Neural cell (in vitro differentiated cells): ENCODE data around the gene CCDC149. TPM values are rescaled to one million over a fixed set of nuclear protein-coding genes. Genes with fewer than 3 reads are reported as not detected.

Experiments used
- H2AFZ ChIP-seq: fragments of 200-600, 300-800 bp; sonication (generic), shearing (Covaris generic); 2 replicates; pipeline ENCODE4 v1.6.0; 2014; ENCODE audit warnings: low read depth, mild to moderate bottlenecking, antibody characterized with exemption, low read length, moderate library complexity
- H3F3A ChIP-seq: fragments of 200-600 bp; shearing (Covaris generic); 2 replicates; pipeline ENCODE4 v1.6.1; 2016; ENCODE audit warnings: mild to moderate bottlenecking, moderate library complexity, mixed read lengths, antibody characterized with exemption, low read length; ENCODE audit not compliant: insufficient read depth, poor library complexity, severe bottlenecking
- H3K27ac ChIP-seq: fragments of 200-600, 300-800 bp; sonication (generic), shearing (Covaris generic); 2 replicates; pipeline ENCODE4 v1.5.1; 2014; ENCODE audit warnings: mild to moderate bottlenecking, low read length, moderate library complexity
- H3K27me3 ChIP-seq: fragments of 300-800, 200-600 bp; sonication (generic), shearing (Covaris generic); 2 replicates; pipeline ENCODE4 v1.6.0; 2014; ENCODE audit warnings: mild to moderate bottlenecking, low read depth, low read length, moderate library complexity; ENCODE audit not compliant: insufficient read depth
- H3K36me3 ChIP-seq: fragments of 300-800, 200-600 bp; sonication (generic), shearing (Covaris generic); 2 replicates; pipeline ENCODE4 v1.5.1; 2014; ENCODE audit warnings: mild to moderate bottlenecking, antibody characterized with exemption, low read length, moderate library complexity; ENCODE audit not compliant: insufficient read depth
- H3K4me2 ChIP-seq: fragments of 300-800, 200-600 bp; sonication (generic), shearing (Covaris generic); 2 replicates; pipeline ENCODE4 v1.6.0; 2014; ENCODE audit warnings: mild to moderate bottlenecking, low read length
- H3K4me3 ChIP-seq: fragments of 300-800, 200-600 bp; sonication (generic), shearing (Covaris generic); 2 replicates; pipeline ENCODE4 v1.5.1; 2014; ENCODE audit warnings: mild to moderate bottlenecking, low read length, moderate library complexity
- H3K79me2 ChIP-seq: fragments of 200-600 bp; shearing (Covaris generic); replicated peaks from 2 replicates; pipeline ENCODE4 v1.6.0; 2014; ENCODE audit warnings: mild to moderate bottlenecking, low read length, moderate library complexity; ENCODE audit not compliant: insufficient read depth
- H3K9ac ChIP-seq: fragments of 300-800, 200-600 bp; sonication (generic), shearing (Covaris generic); 2 replicates; pipeline ENCODE4 v1.6.1; 2016; ENCODE audit warnings: mild to moderate bottlenecking, low read length, mixed read lengths
- H3K9me2 ChIP-seq: fragments of 200-600 bp; shearing (Covaris generic); 2 replicates; pipeline ENCODE4 v1.6.1; 2016; ENCODE audit warnings: mild to moderate bottlenecking, low read length, mixed read lengths; ENCODE audit not compliant: insufficient read depth
- H3K9me3 ChIP-seq: fragments of 200-600, 300-800 bp; sonication (generic), shearing (Covaris generic); 2 replicates; pipeline ENCODE4 v1.6.1; 2016; ENCODE audit warnings: mild to moderate bottlenecking, mixed run types, low read length, moderate library complexity, mixed read lengths
- H4K20me1 ChIP-seq: fragments of 200-600 bp; shearing (Covaris generic); 2 replicates; pipeline ENCODE4 v1.6.1; 2016; ENCODE audit warnings: mild to moderate bottlenecking, mixed run types; ENCODE audit not compliant: insufficient read depth
- EP300 ChIP-seq: fragments of 450-650 bp; conservative IDR thresholded peaks from 2 replicates; pipeline ENCODE4 v1.6.1; 2014; ENCODE audit warnings: antibody characterized with exemption, mild to moderate bottlenecking, moderate library complexity; ENCODE audit not compliant: poor library complexity, severe bottlenecking
- EZH2 ChIP-seq: fragments of 200-600, 300-800 bp; shearing (Covaris generic), sonication (generic); IDR thresholded peaks from 2 replicates; pipeline ENCODE4 v1.6.1; 2014; ENCODE audit warnings: antibody characterized with exemption, low read length, borderline replicate concordance, mild to moderate bottlenecking; ENCODE audit not compliant: insufficient read depth, poor library complexity, severe bottlenecking
- MXI1 ChIP-seq: fragments of 450-650 bp; conservative IDR thresholded peaks from 2 replicates; pipeline ENCODE4 v1.6.1; 2014; ENCODE audit warnings: antibody characterized with exemption, mild to moderate bottlenecking; ENCODE audit not compliant: poor library complexity, severe bottlenecking
- POLR2AphosphoS5 ChIP-seq: IDR thresholded peaks from 2 replicates; pipeline ENCODE4 v1.6.1; 2012
- RAD21 ChIP-seq: fragments of 450-650 bp; conservative IDR thresholded peaks from 2 replicates; pipeline ENCODE4 v1.6.1; 2014; ENCODE audit warnings: antibody characterized with exemption, mild to moderate bottlenecking, moderate library complexity
- REST ChIP-seq: IDR thresholded peaks from 2 replicates; pipeline ENCODE4 v1.6.1; 2012; ENCODE audit warnings: borderline replicate concordance
- SMC3 ChIP-seq: fragments of 450-650 bp; conservative IDR thresholded peaks from 2 replicates; pipeline ENCODE4 v1.6.1; 2014; ENCODE audit warnings: antibody characterized with exemption, mild to moderate bottlenecking, moderate library complexity; ENCODE audit not compliant: poor library complexity
- TAF1 ChIP-seq: IDR thresholded peaks from 2 replicates; pipeline ENCODE4 v1.6.1; 2012; ENCODE audit warnings: low read depth
- polyA plus RNA-seq: library from polyadenylated mRNA; depleted of rRNA; stranded (reverse); fragments of >200 nt; gene quantifications from 2 replicates; pipeline ENCODE4 v1.2.3, GENCODE V29; 2014
- TF ChIP-seq, protein P1 (sequence below): fragments of 450-650 bp; IDR thresholded peaks from 2 replicates; pipeline ENCODE4 v1.5.1; 2014; ENCODE audit warnings: antibody characterized with exemption, mild to moderate bottlenecking, moderate library complexity; ENCODE audit not compliant: poor library complexity, severe bottlenecking

CCDC149 gene
- polyA plus RNA-seq, 1 donor from 2014 or later, result 6.6 TPM

DNA sequence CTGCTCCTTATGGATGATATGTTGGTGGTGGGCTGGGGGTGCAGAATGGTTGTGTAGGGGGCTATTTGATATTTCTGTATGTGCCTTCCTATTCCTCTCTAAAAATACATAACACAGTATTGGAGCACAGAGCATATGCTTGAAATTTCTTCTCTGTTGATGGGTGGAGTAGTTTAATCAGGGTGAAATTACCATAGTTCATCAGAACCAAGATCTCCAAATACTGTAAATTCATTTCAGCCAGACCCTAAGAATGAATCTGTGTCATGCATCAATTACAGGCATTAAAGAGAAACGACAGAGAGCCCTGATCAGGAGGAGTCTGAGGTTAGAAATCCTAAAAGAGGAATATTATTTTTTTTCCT is 25.1 kb upstream of the CCDC149 start:
- Histone ChIP-seq H3K27me3 (no peaks in the 10 kb centered on the region), H3K4me3 (no peak overlapping the region), H3K9me3 (no peaks in the 10 kb centered on the region), H3K9me2 (no peaks in the 10 kb centered on the region), H4K20me1 (no peaks in the 10 kb centered on the region), H3K36me3 (no peaks in the 10 kb centered on the region), H3K9ac (no peak overlapping the region), H3K4me2 (no peak overlapping the region), H3K27ac (no peak overlapping the region), H3K79me2 (no peaks in the 10 kb centered on the region), H2AFZ (no peak overlapping the region), H3F3A (no peaks in the 10 kb centered on the region)
- no peak for TF ChIP-seq REST

DNA sequence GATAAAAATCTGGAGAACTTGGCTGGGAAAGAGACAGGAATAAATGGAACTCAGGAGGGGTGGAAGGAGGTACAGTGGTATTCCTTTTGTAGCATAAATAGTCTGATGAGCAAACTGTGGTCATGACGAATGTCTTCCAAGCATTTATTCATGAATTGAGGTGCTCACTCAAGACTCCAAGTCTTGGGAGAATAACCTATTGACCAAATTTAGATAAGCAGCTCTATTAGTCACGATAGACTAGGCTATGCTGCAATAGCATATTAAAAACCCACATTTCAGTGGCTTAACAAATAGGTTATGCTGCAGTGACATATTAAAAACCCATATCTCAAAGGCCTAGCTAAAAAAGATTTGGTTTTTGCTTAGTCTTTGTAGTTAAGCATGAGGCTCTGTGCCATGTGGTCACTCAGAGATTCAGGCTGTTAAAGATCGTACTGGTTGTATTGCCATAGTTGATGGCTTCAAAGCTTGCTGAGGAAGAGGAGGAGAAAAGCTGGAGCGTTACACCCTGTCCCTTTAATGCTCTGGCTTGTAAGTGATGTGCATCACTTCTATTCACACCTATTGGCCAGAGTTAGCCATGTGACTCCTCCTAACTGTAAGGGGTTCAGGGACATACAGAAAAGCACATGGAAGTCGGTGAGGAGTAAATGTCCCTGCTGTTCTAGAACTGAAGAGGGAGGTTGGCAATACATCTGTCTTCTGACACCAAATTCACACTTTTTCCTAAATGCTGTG is 24.5 kb upstream of the CCDC149 start:
- Histone ChIP-seq H2AFZ (no peak overlapping the region), H3K9ac (no peak overlapping the region), H3K4me3 (no peak overlapping the region), H3K4me2 (no peak overlapping the region), H3K36me3 (no peaks in the 10 kb centered on the region), H3K79me2 (no peaks in the 10 kb centered on the region), H3K27ac (no peak overlapping the region), H3K27me3 (no peaks in the 10 kb centered on the region), H3F3A (no peaks in the 10 kb centered on the region), H3K9me2 (no peaks in the 10 kb centered on the region), H4K20me1 (no peaks in the 10 kb centered on the region), H3K9me3 (no peaks in the 10 kb centered on the region)
- no peak for TF ChIP-seq POLR2AphosphoS5
- TF ChIP-seq, protein P1, sequence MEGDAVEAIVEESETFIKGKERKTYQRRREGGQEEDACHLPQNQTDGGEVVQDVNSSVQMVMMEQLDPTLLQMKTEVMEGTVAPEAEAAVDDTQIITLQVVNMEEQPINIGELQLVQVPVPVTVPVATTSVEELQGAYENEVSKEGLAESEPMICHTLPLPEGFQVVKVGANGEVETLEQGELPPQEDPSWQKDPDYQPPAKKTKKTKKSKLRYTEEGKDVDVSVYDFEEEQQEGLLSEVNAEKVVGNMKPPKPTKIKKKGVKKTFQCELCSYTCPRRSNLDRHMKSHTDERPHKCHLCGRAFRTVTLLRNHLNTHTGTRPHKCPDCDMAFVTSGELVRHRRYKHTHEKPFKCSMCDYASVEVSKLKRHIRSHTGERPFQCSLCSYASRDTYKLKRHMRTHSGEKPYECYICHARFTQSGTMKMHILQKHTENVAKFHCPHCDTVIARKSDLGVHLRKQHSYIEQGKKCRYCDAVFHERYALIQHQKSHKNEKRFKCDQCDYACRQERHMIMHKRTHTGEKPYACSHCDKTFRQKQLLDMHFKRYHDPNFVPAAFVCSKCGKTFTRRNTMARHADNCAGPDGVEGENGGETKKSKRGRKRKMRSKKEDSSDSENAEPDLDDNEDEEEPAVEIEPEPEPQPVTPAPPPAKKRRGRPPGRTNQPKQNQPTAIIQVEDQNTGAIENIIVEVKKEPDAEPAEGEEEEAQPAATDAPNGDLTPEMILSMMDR, result no peak
- TF ChIP-seq EP300, result no peak
- no peak for TF ChIP-seq REST
- TF ChIP-seq EZH2, result no peak
- TF ChIP-seq TAF1, result no peak
- no peak for TF ChIP-seq MXI1
- no peak for TF ChIP-seq RAD21
- no peak for TF ChIP-seq SMC3
